Body of pancreas (tissue), 4 donors: Measurements from ENCODE around the gene EIF3F. TPM values are rescaled to one million over a fixed set of nuclear protein-coding genes. Genes with fewer than 3 reads are reported as not detected.

Experiments used
- ATAC-seq: fragments of 150-250 bp; one replicate; pipeline ENCODE4 v1.9.1; 2016
- DNase-seq, 4 donors: peaks; one replicate each; pipeline ENCODE4 v3.0.0-alpha.2; 2019
- H3K27ac ChIP-seq, 4 donors: fragments of 200-600 bp; sonication (generic); 1 replicate in 3 of 4; 2 replicates in 1 of 4; pipeline versions ENCODE4 v1.5.1 to v1.6.1; 2016 to 2019; ENCODE audit warnings: mild to moderate bottlenecking in 1 of 4, mixed read lengths in 1 of 4, moderate library complexity in 1 of 4
- H3K27me3 ChIP-seq, 2 donors: fragments of 200-600 bp; sonication (generic); one replicate each; pipeline ENCODE4 v1.6.0; 2016; ENCODE audit warnings: mild to moderate bottlenecking in 1 of 2
- H3K36me3 ChIP-seq, 2 donors: fragments of 200-600 bp; sonication (generic); replicated peaks in 1 of 2; 2 replicates each; pipeline ENCODE4 v1.5.1; 2016; ENCODE audit warnings: low read depth in 2 of 2; ENCODE audit not compliant: insufficient read depth in 1 of 2
- H3K4me1 ChIP-seq: fragments of 200-600 bp; sonication (generic); one replicate; pipeline ENCODE4 v1.6.0; 2016
- H3K4me3 ChIP-seq, 2 donors: fragments of 200-600 bp; sonication (generic); 1 replicate in 1 of 2; 2 replicates in 1 of 2; pipeline ENCODE4 v1.5.1; 2016 to 2019
- H3K9me3 ChIP-seq, 3 donors: fragments of 200-600 bp; sonication (generic); 1 replicate in 2 of 3; 2 replicates in 1 of 3; pipeline ENCODE4 v1.5.1; 2016
- CTCF ChIP-seq, 7 experiments: fragments of 450-650 bp in 4 of 7; fragments of 200-600 bp in 3 of 7; sonication (generic) in 3 of 7; IDR thresholded peaks; one replicate each; pipeline ENCODE4 v1.5.1; 2016 to 2019; ENCODE audit warnings: antibody characterized with exemption in 7 of 7
- POLR2A ChIP-seq, 3 donors: fragments of 450-650 bp; IDR thresholded peaks; one replicate each; pipeline ENCODE4 v1.6.1; 2016; ENCODE audit warnings: antibody characterized with exemption in 3 of 3, mild to moderate bottlenecking in 2 of 3
- WGBS, 2 donors: methylation state at CpG; one replicate each; pipeline ENCODE4 v1.1.5; 2017; 5-methylcytosine and 5-hydroxymethylcytosine counted together
- intact Hi-C: fragments of 100-400 bp; cut with DNase I; formaldehyde crosslinking; loops from one replicate; pipeline ENCODE4 v1.15.1; 2023
- total RNA-seq, 2 donors: library from RNA; depleted of rRNA; stranded (reverse); fragments of >200 nt; gene quantifications; one replicate each; pipeline ENCODE4 v1.1.0, GENCODE V29; 2016

EIF3F gene
- total RNA-seq, 2 donors from 2014 or later: 138 to 153 TPM

GRCh38 chr11:8006349-8006977 is 19.3 kb downstream of the EIF3F start:
- no peaks in the 10 kb centered on the region for H3K4me1 ChIP-seq
- no peak overlapping the region for H3K27ac ChIP-seq
- no peaks in the 10 kb centered on the region for H3K9me3 ChIP-seq
- no peak overlapping the region for H3K4me3 ChIP-seq
- H3K36me3 ChIP-seq: no peaks in the 10 kb centered on the region
- ATAC-seq (peak; percentile 93), DNase-seq (peak; percentile 61 to 74 (median 70))
- intact Hi-C loops: loop anchor here (5.0 kb wide), 1 partner anchor 91 kb away; no protein-coding TSS in a partner anchor
- no peaks in the 10 kb centered on the region for H3K27me3 ChIP-seq
- peak; percentile 58 to 90 (median 85) for TF ChIP-seq CTCF (IDR thresholded peaks at IDR 0.05)
- TF ChIP-seq POLR2A (IDR thresholded peaks at IDR 0.05): no peak

GRCh38 chr11:8008212-8008611 is 21.1 kb downstream of the EIF3F start:
- Histone ChIP-seq H3K4me1 (no peaks in the 10 kb centered on the region), H3K9me3 (no peaks in the 10 kb centered on the region), H3K27ac (no peak overlapping the region), H3K4me3 (no peak overlapping the region), H3K27me3 (no peaks in the 10 kb centered on the region), H3K36me3 (no peaks in the 10 kb centered on the region)
- WGBS, 2 donors: 41 to 53% methylated on average over 4 of the region's 4 CpGs
- DNase-seq (no peak), ATAC-seq (no peak)
- TF ChIP-seq POLR2A (IDR thresholded peaks at IDR 0.05) (no peak), CTCF (IDR thresholded peaks at IDR 0.05) (no peak)
- intact Hi-C loops: loop anchor here (5.0 kb wide), 1 partner anchor 89 kb away; no protein-coding TSS in a partner anchor

- intact Hi-C loops: loop anchor here (5.0 kb wide), 1 partner anchor 87 kb away; no protein-coding TSS in a partner anchor
Measured at GRCh38 chr11:8009856-8010255, 22.7 kb downstream of the EIF3F start.

GRCh38 chr11:8011371-8011770 is 24.2 kb downstream of the EIF3F start:
- Histone ChIP-seq H3K4me3 (no peak overlapping the region), H3K27me3 (no peaks in the 10 kb centered on the region), H3K4me1 (no peaks in the 10 kb centered on the region), H3K9me3 (no peaks in the 10 kb centered on the region), H3K27ac (no peak overlapping the region), H3K36me3 (no peaks in the 10 kb centered on the region)
- DNase-seq (no peak), ATAC-seq (no peak)
- intact Hi-C loops: no loop called here
- TF ChIP-seq POLR2A (IDR thresholded peaks at IDR 0.05): no peak
- TF ChIP-seq CTCF (IDR thresholded peaks at IDR 0.05): no peak
- 70 to 77% methylated on average over 2 of the region's 2 CpGs for WGBS, 2 donors

More at GRCh38 chr11:8009856-8010255, 22.7 kb downstream of the EIF3F start:
- Histone ChIP-seq H3K36me3 (no peaks in the 10 kb centered on the region), H3K27me3 (no peaks in the 10 kb centered on the region), H3K4me3 (no peak overlapping the region), H3K9me3 (no peaks in the 10 kb centered on the region), H3K4me1 (no peaks in the 10 kb centered on the region), H3K27ac (no peak overlapping the region)
- no peak for ATAC-seq
- no peak for DNase-seq
- TF ChIP-seq POLR2A (IDR thresholded peaks at IDR 0.05) (no peak), CTCF (IDR thresholded peaks at IDR 0.05) (no peak)
- WGBS, 2 donors: 73 to 79% methylated on average over 3 of the region's 3 CpGs

- Histone ChIP-seq H3K9me3 (no peaks in the 10 kb centered on the region), H3K27me3 (no peaks in the 10 kb centered on the region), H3K27ac (no peak overlapping the region), H3K4me3 (no peak overlapping the region), H3K36me3 (no peaks in the 10 kb centered on the region), H3K4me1 (no peaks in the 10 kb centered on the region)
- TF ChIP-seq CTCF (IDR thresholded peaks at IDR 0.05) (no peak), POLR2A (IDR thresholded peaks at IDR 0.05) (no peak)
- no peak for DNase-seq
- intact Hi-C loops: no loop called here
- ATAC-seq: no peak
- 76 to 79% methylated on average over 4 of the region's 4 CpGs for WGBS, 2 donors
Measured at GRCh38 chr11:8011981-8012444, 24.9 kb downstream of the EIF3F start.
